Trophoblast cell (in vitro differentiated cells and primary cell): ENCODE results near the gene FOXD1.
A peak's percentile ranks its signal among the peaks of the same experiment; 100 is the strongest.

Experiments
- DNase-seq, 2 donors: peaks; one replicate each; pipeline ENCODE4 v3.0.0-alpha.2; 2016
- H2AFZ ChIP-seq: 2 replicates; pipeline ENCODE4 v1.6.1; 2013; ENCODE audit warnings: low read length, moderate library complexity, mild to moderate bottlenecking; ENCODE audit not compliant: insufficient read depth, poor library complexity
- H2AK5ac ChIP-seq: 2 replicates; pipeline ENCODE4 v1.6.1; 2013; ENCODE audit warnings: mild to moderate bottlenecking, low read length
- H2BK120ac ChIP-seq: 2 replicates; pipeline ENCODE4 v1.6.1; 2013; ENCODE audit warnings: low read length, mild to moderate bottlenecking, moderate library complexity; ENCODE audit not compliant: insufficient read depth, poor library complexity
- H2BK12ac ChIP-seq: 2 replicates; pipeline ENCODE4 v1.6.1; 2013; ENCODE audit warnings: mild to moderate bottlenecking, low read length, moderate library complexity
- H2BK5ac ChIP-seq: 2 replicates; pipeline ENCODE4 v1.6.1; 2013; ENCODE audit warnings: low read length, low read depth, moderate library complexity, mild to moderate bottlenecking; ENCODE audit not compliant: poor library complexity
- H3K14ac ChIP-seq: 2 replicates; pipeline ENCODE4 v1.6.1; 2013; ENCODE audit warnings: mild to moderate bottlenecking, low read length
- H3K18ac ChIP-seq: 2 replicates; pipeline ENCODE4 v1.6.1; 2013; ENCODE audit warnings: mild to moderate bottlenecking, low read length
- H3K23ac ChIP-seq: 2 replicates; pipeline ENCODE4 v1.6.1; 2013; ENCODE audit warnings: low read length
- H3K27ac ChIP-seq: 2 replicates; pipeline ENCODE4 v1.5.1; 2013; ENCODE audit warnings: low read depth, mild to moderate bottlenecking, inconsistent platforms, low read length, moderate library complexity
- H3K27me3 ChIP-seq: 2 replicates; pipeline ENCODE4 v1.6.1; 2013; ENCODE audit warnings: inconsistent platforms, mild to moderate bottlenecking, low read length, moderate library complexity; ENCODE audit not compliant: insufficient read depth
- H3K36me3 ChIP-seq, 2 experiments: 1 replicate in 1 of 2; 2 replicates in 1 of 2; pipeline ENCODE4 v1.6.1; 2013; ENCODE audit warnings: low read length in 2 of 2, mild to moderate bottlenecking in 2 of 2, moderate library complexity in 1 of 2; ENCODE audit not compliant: insufficient read depth in 2 of 2, control insufficient read depth in 1 of 2
- H3K4ac ChIP-seq: 2 replicates; pipeline ENCODE4 v1.6.1; 2013; ENCODE audit warnings: low read depth, mild to moderate bottlenecking, low read length, moderate library complexity
- H3K4me1 ChIP-seq, 2 experiments: 1 replicate in 1 of 2; 2 replicates in 1 of 2; pipeline ENCODE4 v1.6.1; 2013; ENCODE audit warnings: low read length in 2 of 2, mild to moderate bottlenecking in 2 of 2, moderate library complexity in 1 of 2; ENCODE audit not compliant: insufficient read depth in 2 of 2, control insufficient read depth in 1 of 2
- H3K4me2 ChIP-seq: 2 replicates; pipeline ENCODE4 v1.6.1; 2013; ENCODE audit warnings: inconsistent platforms, mild to moderate bottlenecking, low read length, moderate library complexity
- H3K4me3 ChIP-seq: 2 replicates; pipeline ENCODE4 v1.5.1; 2013; ENCODE audit warnings: mild to moderate bottlenecking, low read depth, low read length, inconsistent platforms
- H3K79me1 ChIP-seq: one replicate; pipeline ENCODE4 v1.6.1; 2013; ENCODE audit warnings: low read length
- H3K79me2 ChIP-seq: 2 replicates; pipeline ENCODE4 v1.6.1; 2013; ENCODE audit warnings: low read length, mild to moderate bottlenecking; ENCODE audit not compliant: control insufficient read depth, insufficient read depth, poor library complexity
- H3K9ac ChIP-seq: 2 replicates; pipeline ENCODE4 v1.6.1; 2013; ENCODE audit warnings: mild to moderate bottlenecking, low read length
- H3K9me3 ChIP-seq: 2 replicates; pipeline ENCODE4 v1.6.1; 2013; ENCODE audit warnings: low read depth, mild to moderate bottlenecking, control low read depth, inconsistent platforms, low read length; ENCODE audit not compliant: insufficient read depth
- H4K12ac ChIP-seq: 2 replicates; pipeline ENCODE4 v1.6.1; 2013; ENCODE audit warnings: low read depth, mild to moderate bottlenecking, low read length, moderate library complexity
- H4K8ac ChIP-seq: 2 replicates; pipeline ENCODE4 v1.6.1; 2013; ENCODE audit warnings: low read depth, mild to moderate bottlenecking, low read length, moderate library complexity
- H4K91ac ChIP-seq: one replicate; pipeline ENCODE4 v1.6.1; 2013; ENCODE audit warnings: low read depth, mild to moderate bottlenecking, low read length, moderate library complexity
- WGBS: extraction: QIAGEN DNeasy Blood & Tissue Kit; methylation state at CpG from one replicate; pipeline ENCODE4 v1.1.7; 2013; ENCODE audit warnings: missing lambda C conversion rate; ENCODE audit not compliant: insufficient read length, insufficient coverage; ENCODE audit errors: extremely low coverage; 5-methylcytosine and 5-hydroxymethylcytosine counted together

FOXD1 gene

DNA sequence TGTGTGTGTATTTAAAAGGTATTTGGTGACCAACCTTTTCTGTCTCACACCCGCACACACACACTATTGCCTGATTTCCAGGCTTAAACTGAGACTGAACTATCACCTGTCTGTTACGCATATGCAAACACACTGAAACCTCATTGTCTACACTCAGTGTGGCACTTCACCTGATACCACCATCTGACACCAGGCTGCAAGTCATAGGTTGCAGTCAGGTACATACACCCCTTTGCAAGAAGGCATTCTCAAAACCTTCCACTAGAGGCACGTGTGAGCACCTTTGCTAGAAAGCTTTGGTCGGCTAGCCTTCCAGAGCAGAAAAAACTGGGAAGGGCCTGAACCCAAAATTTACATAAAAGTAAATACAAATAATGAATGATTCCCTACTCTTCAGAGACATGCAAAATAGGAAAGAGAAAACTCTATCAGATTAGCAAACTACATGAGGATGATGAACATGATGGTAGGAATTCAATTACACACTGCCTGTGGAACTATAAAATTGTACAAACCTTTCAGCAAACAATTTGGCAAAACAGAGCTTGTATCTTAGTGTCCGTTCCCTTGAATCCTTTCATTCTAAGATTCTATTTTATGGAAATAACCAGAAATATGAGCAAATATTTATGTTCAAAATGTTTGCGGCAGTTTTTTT lies 5.9 kb upstream of the FOXD1 start:
- Histone ChIP-seq H2AFZ (no peak overlapping the region), H4K12ac (no peak overlapping the region), H3K4me2 (no peak overlapping the region), H3K14ac (no peak overlapping the region), H4K91ac (no peak overlapping the region), H2BK120ac (no peak overlapping the region), H3K36me3 (no peaks in the 10 kb centered on the region), H3K79me2 (no peaks in the 10 kb centered on the region), H3K9ac (no peak overlapping the region), H2BK12ac (no peak overlapping the region), H3K4me1 (peaks cover 7 to 13% of the 10 kb centered on the region in 2 experiments), H3K4me3 (no peak overlapping the region), H3K27ac (no peak overlapping the region), H3K23ac (no peak overlapping the region), H2BK5ac (no peak overlapping the region), H3K4ac (no peak overlapping the region), H3K9me3 (no peaks in the 10 kb centered on the region), H2AK5ac (no peak overlapping the region), H3K18ac (no peak overlapping the region), H4K8ac (no peak overlapping the region), H3K27me3 (peaks cover 26% of the 10 kb centered on the region), H3K79me1 (no peaks in the 10 kb centered on the region)
- peak; percentile 73 to 84 for DNase-seq
- no CpG with 5 or more reads among the region's 6 CpGs for WGBS

DNA sequence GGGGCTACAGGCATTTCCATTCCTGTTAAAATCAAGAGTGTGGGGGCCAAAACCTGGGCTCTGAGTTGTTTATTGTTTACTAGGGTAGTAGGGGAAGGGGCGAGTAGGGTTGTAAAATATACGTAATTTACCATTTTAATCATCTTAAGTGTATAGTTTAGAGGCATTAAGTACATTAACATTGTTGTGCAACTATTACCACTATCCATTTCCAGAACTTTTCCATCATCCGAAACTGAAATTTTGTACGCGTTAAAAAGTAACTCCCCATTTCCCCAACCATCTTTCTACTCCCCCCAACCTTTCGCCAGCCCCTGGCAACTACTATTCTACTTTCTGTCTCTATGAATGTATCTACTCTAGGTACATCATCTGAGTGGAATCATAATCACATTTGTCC lies 3.6 kb upstream of the FOXD1 start:
- 100% methylated on average over 4 of the region's 6 CpGs for WGBS
- Histone ChIP-seq H3K9me3 (no peaks in the 10 kb centered on the region), H3K27me3 (peaks cover 44% of the 10 kb centered on the region), H4K12ac (no peak overlapping the region), H3K18ac (no peak overlapping the region), H3K23ac (no peak overlapping the region), H3K4ac (no peak overlapping the region), H2AFZ (no peak overlapping the region), H3K27ac (no peak overlapping the region), H3K79me2 (no peaks in the 10 kb centered on the region), H3K36me3 (no peaks in the 10 kb centered on the region), H2AK5ac (no peak overlapping the region), H3K79me1 (no peaks in the 10 kb centered on the region), H3K4me2 (no peak overlapping the region), H2BK12ac (no peak overlapping the region), H3K9ac (no peak overlapping the region), H2BK120ac (no peak overlapping the region), H3K14ac (no peak overlapping the region), H3K4me1 (peaks cover 12 to 18% of the 10 kb centered on the region in 2 experiments), H3K4me3 (no peak overlapping the region), H4K91ac (no peak overlapping the region), H2BK5ac (no peak overlapping the region), H4K8ac (no peak overlapping the region)
- no peak for DNase-seq

GRCh38 chr5:73451224-73452130 lies 2.9 kb upstream of the FOXD1 start:
- H2BK5ac ChIP-seq: no peak overlapping the region
- H3K79me1 ChIP-seq: no peaks in the 10 kb centered on the region
- H3K14ac ChIP-seq: no peak overlapping the region
- H2BK12ac ChIP-seq: no peak overlapping the region
- H3K36me3 ChIP-seq: no peaks in the 10 kb centered on the region
- no peak overlapping the region for H2BK120ac ChIP-seq
- no peak overlapping the region for H3K27ac ChIP-seq
- WGBS: no CpG with 5 or more reads among the region's 70 CpGs
- H3K23ac ChIP-seq: no peak overlapping the region
- no peak overlapping the region for H3K18ac ChIP-seq
- H2AK5ac ChIP-seq: no peak overlapping the region
- H3K79me2 ChIP-seq: no peaks in the 10 kb centered on the region
- no peak overlapping the region for H3K4ac ChIP-seq
- H3K9me3 ChIP-seq: no peaks in the 10 kb centered on the region
- peak; percentile 44 to 76 for DNase-seq
- no peak overlapping the region for H4K91ac ChIP-seq
- H2AFZ ChIP-seq: no peak overlapping the region
- H3K4me2 ChIP-seq: peak overlapping the region; percentile 81
- H3K9ac ChIP-seq: no peak overlapping the region
- peak overlapping the region; percentile 56 for H3K4me3 ChIP-seq
- no peak overlapping the region for H4K12ac ChIP-seq
- peaks cover 17 to 22% of the 10 kb centered on the region in 2 experiments for H3K4me1 ChIP-seq
- H4K8ac ChIP-seq: no peak overlapping the region
- H3K27me3 ChIP-seq: peaks cover 49% of the 10 kb centered on the region

GRCh38 chr5:73450672-73451223 lies 2.2 kb upstream of the FOXD1 start:
- Histone ChIP-seq H3K4me2 (peak overlapping the region; percentile 81), H3K79me2 (no peaks in the 10 kb centered on the region), H2AK5ac (no peak overlapping the region), H3K79me1 (no peaks in the 10 kb centered on the region), H3K23ac (no peak overlapping the region), H3K27ac (no peak overlapping the region), H2AFZ (no peak overlapping the region), H4K8ac (no peak overlapping the region), H2BK12ac (no peak overlapping the region), H3K4ac (no peak overlapping the region), H4K12ac (no peak overlapping the region), H3K4me1 (peaks cover 17 to 23% of the 10 kb centered on the region in 2 experiments), H4K91ac (no peak overlapping the region), H3K27me3 (peaks cover 51% of the 10 kb centered on the region), H2BK5ac (no peak overlapping the region), H3K36me3 (no peaks in the 10 kb centered on the region), H3K9me3 (no peaks in the 10 kb centered on the region), H3K18ac (no peak overlapping the region), H3K9ac (no peak overlapping the region), H2BK120ac (no peak overlapping the region), H3K14ac (no peak overlapping the region), H3K4me3 (peak overlapping the region; percentile 56)
- WGBS: no CpG with 5 or more reads among the region's 27 CpGs
- peak in 1 of 2 donors; percentile 40 for DNase-seq
